ENCODE data around the gene IGF1R. TPM values are rescaled to one million over a fixed set of nuclear protein-coding genes. Genes with fewer than 3 reads are reported as not detected.

Gene IGF1R
- total RNA-seq, 1 experiment from 2014 or later, result 3.8 TPM

DNA sequence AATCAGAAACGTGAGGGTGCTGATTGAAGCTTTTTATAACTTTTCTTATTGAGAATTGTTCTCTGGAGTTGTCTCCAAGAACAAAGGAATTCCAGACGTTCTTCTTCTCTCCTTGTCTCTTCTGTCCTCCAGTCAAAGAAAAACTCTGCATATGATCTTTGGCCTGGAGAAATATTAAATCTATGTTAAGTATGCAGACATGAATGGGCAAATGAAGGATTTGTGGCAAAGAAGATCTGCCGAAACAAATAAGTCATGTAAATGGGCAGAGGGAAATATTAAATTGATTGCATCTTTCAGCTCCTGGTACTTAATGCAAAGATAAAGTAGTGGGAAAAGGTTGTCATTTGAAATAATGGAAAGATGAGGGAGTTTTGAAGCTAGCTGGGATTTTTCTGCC lies 74.9 kb downstream of the IGF1R start:
- Histone ChIP-seq H3K9me2 (replicated peaks; ENCODE audit: low read length) (no peaks in the 10 kb centered on the region), H3K4me2 (ENCODE audit: low read length) (no peak overlapping the region), H3K9ac (ENCODE audit: low read length) (no peak overlapping the region), H3K4me1 (ENCODE audit: insufficient read depth, low read length) (peaks cover 22% of the 10 kb centered on the region), H3K4me3 (ENCODE audit: low read length) (no peak overlapping the region), H4K20me1 (ENCODE audit: low read length) (no peaks in the 10 kb centered on the region), H3F3A (ENCODE audit: low read length, unreplicated experiment) (peaks cover 4% of the 10 kb centered on the region), H3K79me2 (ENCODE audit: low read length) (peaks cover 2% of the 10 kb centered on the region; the same call in 1 of the 2 replicates), H3K9me3 (ENCODE audit: low read length) (no peaks in the 10 kb centered on the region), H3K27ac (ENCODE audit: low read length) (no peak overlapping the region), H3K27me3 (ENCODE audit: low read length) (no peaks in the 10 kb centered on the region), H2AFZ (ENCODE audit: low read length) (no peak overlapping the region), H3K36me3 (ENCODE audit: low read depth, low read length) (no peaks in the 10 kb centered on the region)
- intact Hi-C loops (cut with micrococcal nuclease), result no loop called here
- ChIA-PET POLR2A (ENCODE audit: unreplicated experiment) (interaction anchor here (0.8 kb wide), 1 partner anchor 412 kb away, joined by 3 read pairs; no protein-coding TSS in a partner anchor), CTCF (no interaction called here)
- ATAC-seq (no peak), DNase-seq (no peak)
- no TSS peak for BruUV-seq (replicated peaks)
- TF ChIP-seq, protein P1, sequence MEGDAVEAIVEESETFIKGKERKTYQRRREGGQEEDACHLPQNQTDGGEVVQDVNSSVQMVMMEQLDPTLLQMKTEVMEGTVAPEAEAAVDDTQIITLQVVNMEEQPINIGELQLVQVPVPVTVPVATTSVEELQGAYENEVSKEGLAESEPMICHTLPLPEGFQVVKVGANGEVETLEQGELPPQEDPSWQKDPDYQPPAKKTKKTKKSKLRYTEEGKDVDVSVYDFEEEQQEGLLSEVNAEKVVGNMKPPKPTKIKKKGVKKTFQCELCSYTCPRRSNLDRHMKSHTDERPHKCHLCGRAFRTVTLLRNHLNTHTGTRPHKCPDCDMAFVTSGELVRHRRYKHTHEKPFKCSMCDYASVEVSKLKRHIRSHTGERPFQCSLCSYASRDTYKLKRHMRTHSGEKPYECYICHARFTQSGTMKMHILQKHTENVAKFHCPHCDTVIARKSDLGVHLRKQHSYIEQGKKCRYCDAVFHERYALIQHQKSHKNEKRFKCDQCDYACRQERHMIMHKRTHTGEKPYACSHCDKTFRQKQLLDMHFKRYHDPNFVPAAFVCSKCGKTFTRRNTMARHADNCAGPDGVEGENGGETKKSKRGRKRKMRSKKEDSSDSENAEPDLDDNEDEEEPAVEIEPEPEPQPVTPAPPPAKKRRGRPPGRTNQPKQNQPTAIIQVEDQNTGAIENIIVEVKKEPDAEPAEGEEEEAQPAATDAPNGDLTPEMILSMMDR (conservative IDR thresholded peaks at IDR 0.05; ENCODE audit: low read depth, low read length), result no peak
- no peak for TF ChIP-seq EZH2 (IDR thresholded peaks at IDR 0.05; ENCODE audit: low read length, unreplicated experiment)

DNA sequence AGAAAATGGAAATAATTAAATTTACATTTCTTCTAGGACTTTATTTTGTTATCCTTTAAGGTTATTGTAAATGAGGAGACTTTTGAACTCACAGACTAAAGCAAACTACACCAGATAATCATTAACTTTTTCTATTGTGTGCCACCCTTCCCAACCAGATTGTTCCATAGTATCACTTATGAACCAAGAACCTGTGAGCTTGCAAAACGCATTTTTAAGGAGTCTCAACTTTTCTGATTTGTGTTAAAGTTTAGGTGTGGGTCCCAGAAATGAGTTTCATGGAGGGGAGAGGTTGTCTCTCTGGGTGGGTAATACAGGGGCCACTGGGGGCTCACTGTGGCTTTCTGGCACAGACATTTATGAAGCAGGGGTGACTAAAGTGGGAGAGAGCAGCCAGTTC lies 75.7 kb downstream of the IGF1R start:
- Histone ChIP-seq H3K27ac (ENCODE audit: low read length) (no peak overlapping the region), H3K4me2 (ENCODE audit: low read length) (no peak overlapping the region), H3K4me3 (ENCODE audit: low read length) (no peak overlapping the region), H2AFZ (ENCODE audit: low read length) (no peak overlapping the region), H4K20me1 (ENCODE audit: low read length) (no peaks in the 10 kb centered on the region), H3K9me3 (ENCODE audit: low read length) (no peaks in the 10 kb centered on the region), H3F3A (ENCODE audit: low read length, unreplicated experiment) (peaks cover 4% of the 10 kb centered on the region), H3K4me1 (ENCODE audit: insufficient read depth, low read length) (peaks cover 30% of the 10 kb centered on the region), H3K36me3 (ENCODE audit: low read depth, low read length) (no peaks in the 10 kb centered on the region), H3K9ac (ENCODE audit: low read length) (no peak overlapping the region), H3K27me3 (ENCODE audit: low read length) (no peaks in the 10 kb centered on the region), H3K9me2 (replicated peaks; ENCODE audit: low read length) (no peaks in the 10 kb centered on the region), H3K79me2 (ENCODE audit: low read length) (peaks cover 10% of the 10 kb centered on the region; the same call in 1 of the 2 replicates)
- ATAC-seq, result no peak
- ChIA-PET POLR2A (ENCODE audit: unreplicated experiment) (no interaction called here), CTCF (no interaction called here)
- no TSS peak for BruUV-seq (replicated peaks)
- no peak for DNase-seq
- TF ChIP-seq EZH2phosphoT487 (IDR thresholded peaks at IDR 0.05; ENCODE audit: borderline replicate concordance, low read length) (no peak), EZH2 (IDR thresholded peaks at IDR 0.05; ENCODE audit: low read length, unreplicated experiment) (no peak)
- TF ChIP-seq, protein P1 (conservative IDR thresholded peaks at IDR 0.05; ENCODE audit: low read depth, low read length), result no peak
- intact Hi-C loops (cut with micrococcal nuclease), result no loop called here

DNA sequence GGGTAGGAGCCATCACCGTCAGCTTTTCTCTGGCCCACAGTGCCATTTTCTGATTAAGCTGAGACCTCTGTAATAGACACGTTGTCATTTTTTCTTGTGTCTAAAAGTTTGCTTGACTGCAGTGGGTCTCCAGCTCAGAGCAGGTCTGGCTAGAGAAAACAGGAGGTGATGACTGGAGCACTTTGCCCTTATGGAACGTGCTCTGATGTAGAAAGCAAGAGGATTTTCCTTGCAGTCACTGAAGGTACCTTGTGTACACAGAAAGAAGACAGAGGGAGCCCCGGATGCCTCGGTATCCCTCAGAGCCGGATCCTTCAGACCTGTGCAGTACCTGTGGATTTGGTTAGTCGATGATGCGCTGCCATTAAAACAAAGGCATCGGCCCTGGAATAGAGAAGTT lies 76.2 kb downstream of the IGF1R start:
- peaks cover 35% of the 10 kb centered on the region for H3K4me1 ChIP-seq (ENCODE audit: insufficient read depth, low read length)
- no peak overlapping the region for H3K4me3 ChIP-seq (ENCODE audit: low read length)
- peaks cover 4% of the 10 kb centered on the region for H3F3A ChIP-seq (ENCODE audit: low read length, unreplicated experiment)
- H4K20me1 ChIP-seq (ENCODE audit: low read length), result no peaks in the 10 kb centered on the region
- H3K9me2 ChIP-seq (replicated peaks; ENCODE audit: low read length), result no peaks in the 10 kb centered on the region
- H3K4me2 ChIP-seq (ENCODE audit: low read length), result no peak overlapping the region
- ATAC-seq (no peak), DNase-seq (no peak)
- BruUV-seq (replicated peaks), result no TSS peak
- H2AFZ ChIP-seq (ENCODE audit: low read length), result no peak overlapping the region
- H3K27me3 ChIP-seq (ENCODE audit: low read length), result no peaks in the 10 kb centered on the region
- no peaks in the 10 kb centered on the region for H3K9me3 ChIP-seq (ENCODE audit: low read length)
- TF ChIP-seq EZH2phosphoT487 (IDR thresholded peaks at IDR 0.05; ENCODE audit: borderline replicate concordance, low read length) (no peak), EZH2 (IDR thresholded peaks at IDR 0.05; ENCODE audit: low read length, unreplicated experiment) (no peak)
- TF ChIP-seq, protein P1 (conservative IDR thresholded peaks at IDR 0.05; ENCODE audit: low read depth, low read length), result no peak
- H3K79me2 ChIP-seq (ENCODE audit: low read length), result peaks cover 13% of the 10 kb centered on the region; the same call in 1 of the 2 replicates
- CTCF ChIA-PET, result no interaction called here
- H3K36me3 ChIP-seq (ENCODE audit: low read depth, low read length), result no peaks in the 10 kb centered on the region
- intact Hi-C loops (cut with micrococcal nuclease), result no loop called here
- H3K9ac ChIP-seq (ENCODE audit: low read length), result no peak overlapping the region
- no peak overlapping the region for H3K27ac ChIP-seq (ENCODE audit: low read length)
- POLR2A ChIA-PET (ENCODE audit: unreplicated experiment), result no interaction called here
